Lower leg skin (tissue), 4 donors: ENCODE results near the gene WBP1. TPM values are rescaled to one million over a fixed set of nuclear protein-coding genes. Genes with fewer than 3 reads are reported as not detected.
"Not testable (repeated sequence)": the region's sequence is repeated elsewhere in the genome, so short reads cannot be mapped to it uniquely, and the experiment has no call there.

Source experiments
- DNase-seq, 2 donors: peaks; one replicate each; pipeline ENCODE4 v3.0.0-alpha.2; 2019; ENCODE audit warnings: low spot score in 2 of 2
- H3K4me3 ChIP-seq: fragments of 200-600 bp; sonication (generic); 2 replicates; pipeline ENCODE4 v1.5.1; 2017; ENCODE audit warnings: mild to moderate bottlenecking, low read depth; ENCODE audit not compliant: poor library complexity, severe bottlenecking
- CTCF ChIP-seq, 3 donors: fragments of 450-650 bp; IDR thresholded peaks; one replicate each; pipeline ENCODE4 v1.5.1; 2016; ENCODE audit warnings: antibody characterized with exemption in 3 of 3, mild to moderate bottlenecking in 3 of 3, moderate library complexity in 2 of 3
- POLR2A ChIP-seq, 2 donors: fragments of 450-650 bp; IDR thresholded peaks; one replicate each; pipeline ENCODE4 v1.6.1; 2016 to 2017; ENCODE audit warnings: antibody characterized with exemption in 2 of 2, mild to moderate bottlenecking in 1 of 2, moderate library complexity in 1 of 2
- WGBS, 2 donors: methylation state at CpG; one replicate each; pipeline ENCODE4 v1.1.5; 2018; 5-methylcytosine and 5-hydroxymethylcytosine counted together
- intact Hi-C: fragments of 100-400 bp; cut with DNase I; formaldehyde crosslinking; loops from one replicate; pipeline ENCODE4 v1.15.0; 2023; ENCODE audit warnings: low total_unique reads
- total RNA-seq, 4 donors: library from RNA; depleted of rRNA; stranded (reverse); fragments of >200 nt; gene quantifications; one replicate each; pipeline ENCODE4 v1.1.0, GENCODE V29; 2016

The WBP1 gene
- total RNA-seq, 4 donors from 2014 or later: 35.9 to 44.9 (median 38.1) TPM

DNA sequence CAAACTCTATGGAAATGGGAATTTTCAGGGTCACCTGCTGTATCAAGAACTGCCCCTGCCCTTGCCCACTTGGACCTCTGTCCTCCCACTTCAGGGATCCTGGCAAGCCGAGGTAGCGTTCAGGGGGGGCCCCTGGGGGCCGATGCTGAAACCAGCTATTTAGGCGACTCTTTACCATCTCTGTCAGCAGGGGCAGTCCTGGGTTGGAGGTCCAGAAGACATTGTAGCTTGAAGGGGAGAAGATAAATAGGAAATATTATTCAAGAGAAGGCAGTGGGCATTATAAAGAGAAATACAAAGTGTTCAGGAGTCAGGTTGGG is 4.5 kb downstream of the WBP1 start:
- WGBS, 2 donors: 84 to 91% methylated on average over 4 of the region's 4 CpGs
- DNase-seq: no peak
- intact Hi-C loops: no loop called here
- no peak overlapping the region for H3K4me3 ChIP-seq
- no peak for TF ChIP-seq CTCF (IDR thresholded peaks at IDR 0.05)
- no peak for TF ChIP-seq POLR2A (IDR thresholded peaks at IDR 0.05)

DNA sequence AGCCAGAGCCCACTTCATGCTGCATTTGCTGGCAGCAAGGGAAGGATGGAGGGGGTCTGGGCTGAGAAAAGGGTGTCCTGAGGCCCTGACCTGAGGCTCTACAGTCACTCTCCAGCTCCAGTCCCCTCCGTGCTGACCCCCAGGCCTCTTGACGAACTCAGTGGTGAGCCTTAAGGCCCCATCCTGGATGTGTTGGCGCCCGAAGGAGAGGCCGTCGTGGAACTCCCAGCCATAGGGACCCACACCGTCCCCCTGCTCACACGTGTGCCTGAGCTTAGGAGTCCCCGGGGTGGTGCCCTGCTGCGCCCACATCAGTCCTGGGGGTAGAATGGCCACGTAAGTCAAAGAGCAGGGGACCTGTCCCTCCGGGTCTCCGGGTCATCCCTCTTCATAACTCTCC is 6.2 kb downstream of the WBP1 start:
- intact Hi-C loops: no loop called here
- peak overlapping the region; percentile 79 for H3K4me3 ChIP-seq
- DNase-seq: no peak
- TF ChIP-seq CTCF (IDR thresholded peaks at IDR 0.05) (no peak), POLR2A (IDR thresholded peaks at IDR 0.05) (no peak)
- WGBS, 2 donors: 2% methylated on average over 9 to 13 of the region's 13 CpGs

DNA sequence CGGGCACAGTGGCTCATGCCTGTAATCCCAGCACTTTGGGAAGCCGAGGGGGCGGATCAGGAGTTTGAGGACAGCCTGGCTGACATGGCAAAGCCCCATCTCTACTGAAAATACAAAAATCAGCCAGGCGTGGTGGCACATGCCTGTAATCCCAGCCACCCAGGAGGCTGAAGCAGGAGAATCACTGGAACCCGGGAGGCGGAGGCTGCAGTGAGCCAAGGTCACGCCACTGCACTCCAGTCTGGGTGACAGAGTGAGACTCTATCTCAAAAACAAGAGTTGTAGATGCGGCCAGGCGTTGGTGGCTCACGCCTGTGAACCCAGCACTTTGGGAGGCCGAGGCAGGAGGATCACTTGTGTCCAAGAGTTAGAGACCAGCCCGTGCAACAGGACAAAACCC is 12.5 kb downstream of the WBP1 start:
- DNase-seq, intact Hi-C loops, H3K4me3 ChIP-seq: not testable (repeated sequence)
- 95 to 96% methylated on average over 12 of the region's 12 CpGs for WGBS, 2 donors

DNA sequence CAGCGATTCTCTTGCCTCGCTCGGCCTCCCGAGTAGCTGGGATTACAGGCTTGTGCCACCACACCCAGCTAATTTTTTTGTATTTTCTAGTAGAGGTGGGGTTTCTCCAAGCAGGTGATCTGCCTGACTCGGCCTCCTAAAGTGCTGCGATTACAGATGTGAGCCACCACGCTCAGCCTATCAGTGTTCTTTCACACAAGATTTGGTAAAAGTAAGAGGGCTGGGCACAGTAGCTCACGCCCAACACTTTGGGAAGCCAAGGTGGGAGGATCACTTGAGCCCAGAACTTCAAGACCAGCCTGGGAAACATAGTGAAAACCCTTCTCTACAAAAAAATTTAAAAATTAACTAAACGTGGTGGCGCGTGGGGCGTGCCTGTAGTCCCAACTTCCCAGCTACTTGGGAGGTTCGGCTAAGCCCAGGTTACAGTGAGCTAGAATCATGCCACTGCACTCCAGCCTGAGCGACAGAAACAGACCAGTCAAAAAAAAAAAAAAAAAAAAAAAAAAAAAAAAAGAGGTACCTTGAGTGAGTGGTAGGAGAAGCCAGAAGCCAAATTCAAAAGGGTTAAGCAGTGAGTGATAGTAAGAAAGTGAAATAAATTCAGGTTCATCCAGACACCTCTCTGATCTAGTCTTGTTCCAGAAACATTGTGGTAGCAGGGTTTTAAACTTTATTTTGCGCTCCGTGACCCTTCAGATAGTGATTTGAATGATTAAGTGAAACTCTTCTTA is 13.3 kb downstream of the WBP1 start:
- WGBS, 2 donors: 48 to 51% methylated on average over 16 of the region's 16 CpGs
- DNase-seq: no peak
- intact Hi-C loops: no loop called here
- TF ChIP-seq POLR2A (IDR thresholded peaks at IDR 0.05): no peak
- peak overlapping the region; percentile 54 for H3K4me3 ChIP-seq

GRCh38 chr2:74472086-74472944 is 14.1 kb downstream of the WBP1 start, which contains the start of gene MRPL53:
MRPL53 (minus strand) TSS chr2:74472680; CDS start chr2:74472660, 20 bp downstream.
- DNase-seq: peak; percentile 91 to 99
- TF ChIP-seq CTCF (IDR thresholded peaks at IDR 0.05) (no peak), POLR2A (IDR thresholded peaks at IDR 0.05) (no peak)
- WGBS, 2 donors: 1% methylated on average over 66 of the region's 66 CpGs
- intact Hi-C loops: no loop called here
- peak within 1 kb of the TSS; percentile 54 for H3K4me3 ChIP-seq

- no peak for DNase-seq
- intact Hi-C loops: no loop called here
- 14 to 16% methylated on average over 7 of the region's 7 CpGs for WGBS, 2 donors
Measured at GRCh38 chr2:74472945-74473258, 14.7 kb downstream of the WBP1 start.

More at GRCh38 chr2:74472945-74473258, 14.7 kb downstream of the WBP1 start:
- TF ChIP-seq POLR2A (IDR thresholded peaks at IDR 0.05): no peak
- TF ChIP-seq CTCF (IDR thresholded peaks at IDR 0.05): no peak
- no peak overlapping the region for H3K4me3 ChIP-seq
